ENCODE data around the gene SMG6.

SMG6 gene

GRCh38 chr17:2158396-2158780 lies 145.2 kb downstream of the SMG6 start:
- H2BK5ac ChIP-seq (ENCODE audit: low read depth, low read length, poor library complexity, severe bottlenecking) = no peak overlapping the region
- peaks cover 16% of the 10 kb centered on the region for H3K79me1 ChIP-seq (replicated peaks; ENCODE audit: low read length, poor library complexity, severe bottlenecking)
- no peaks in the 10 kb centered on the region for H3K27me3 ChIP-seq (ENCODE audit: control insufficient read depth in 1 of 2, insufficient read depth in 1 of 2, low read length in 2 of 2)
- WGBS = 98% methylated on average over 6 of the region's 7 CpGs
- no peak overlapping the region for H2AK5ac ChIP-seq (ENCODE audit: low read length, severe bottlenecking)
- peak overlapping the region; percentile 75 to 93 for H3K18ac ChIP-seq (ENCODE audit: low read depth in 1 of 2, low read length in 2 of 2)
- H3K4ac ChIP-seq (ENCODE audit: low read depth in 1 of 2, low read length in 2 of 2) = peak overlapping the region in 1 of 2 experiments; percentile 84
- H4K8ac ChIP-seq (ENCODE audit: low read length) = peak overlapping the region; percentile 77
- no peaks in the 10 kb centered on the region for H3K9me3 ChIP-seq (ENCODE audit: control insufficient read depth, low read length)
- H2AFZ ChIP-seq (ENCODE audit: low read depth, low read length) = no peak overlapping the region
- no peak overlapping the region for H3K14ac ChIP-seq (ENCODE audit: low read length in 2 of 2)
- H3K9ac ChIP-seq (ENCODE audit: low read length) = peak overlapping the region; percentile 30
- peaks cover 15 to 47% of the 10 kb centered on the region in 2 experiments for H3K36me3 ChIP-seq (ENCODE audit: control insufficient read depth in 1 of 2, insufficient read depth in 2 of 2, low read depth in 1 of 2, low read length in 2 of 2)
- no peak overlapping the region for H3K4me3 ChIP-seq (ENCODE audit: insufficient read depth in 1 of 2, low read depth in 1 of 2, low read length in 2 of 2)
- no peak overlapping the region for H3K27ac ChIP-seq (ENCODE audit: low read length, poor library complexity, severe bottlenecking)
- peak overlapping the region; percentile 83 for H4K91ac ChIP-seq (ENCODE audit: low read length)
- H2BK15ac ChIP-seq (ENCODE audit: low read depth, poor library complexity, severe bottlenecking) = no peak overlapping the region
- no peak overlapping the region for H3K4me2 ChIP-seq (ENCODE audit: low read length, poor library complexity, severe bottlenecking)
- no peak overlapping the region for H2BK120ac ChIP-seq (ENCODE audit: low read depth, low read length)
- peaks cover 3% of the 10 kb centered on the region for H3K4me1 ChIP-seq (ENCODE audit: control insufficient read depth, insufficient read depth, low read depth, low read length)
- no peak overlapping the region for H3K23ac ChIP-seq (ENCODE audit: low read length in 2 of 2)
- no peak for DNase-seq
- H2BK12ac ChIP-seq (ENCODE audit: low read length in 2 of 2) = peak overlapping the region; percentile 49 to 59

- Histone ChIP-seq H4K8ac (ENCODE audit: low read length) (no peak overlapping the region), H3K27ac (ENCODE audit: low read length, poor library complexity, severe bottlenecking) (no peak overlapping the region)
- 63% methylated on average over 2 of the region's 3 CpGs for WGBS
Observed at GRCh38 chr17:2157675-2158395, 145.8 kb downstream of the SMG6 start.

GRCh38 chr17:2157081-2157480 lies 146.5 kb downstream of the SMG6 start:
- peak overlapping the region; percentile 18 to 59 for H2BK12ac ChIP-seq (ENCODE audit: low read length in 2 of 2)

More at GRCh38 chr17:2157675-2158395, 145.8 kb downstream of the SMG6 start:
- peaks cover 16% of the 10 kb centered on the region for H3K79me1 ChIP-seq (replicated peaks; ENCODE audit: low read length, poor library complexity, severe bottlenecking)
- H3K9ac ChIP-seq (ENCODE audit: low read length) = peak overlapping the region; percentile 47
- no peak overlapping the region for H3K23ac ChIP-seq (ENCODE audit: low read length in 2 of 2)
- H2BK5ac ChIP-seq (ENCODE audit: low read depth, low read length, poor library complexity, severe bottlenecking) = no peak overlapping the region
- no peak overlapping the region for H3K4me2 ChIP-seq (ENCODE audit: low read length, poor library complexity, severe bottlenecking)
- H4K91ac ChIP-seq (ENCODE audit: low read length) = no peak overlapping the region
- H3K4me3 ChIP-seq (ENCODE audit: insufficient read depth in 1 of 2, low read depth in 1 of 2, low read length in 2 of 2) = peak overlapping the region in 1 of 2 experiments; percentile 10
- H3K9me3 ChIP-seq (ENCODE audit: control insufficient read depth, low read length) = no peaks in the 10 kb centered on the region
- no peak overlapping the region for H2AFZ ChIP-seq (ENCODE audit: low read depth, low read length)
- peak; percentile 97 for DNase-seq
- peak overlapping the region in 1 of 2 experiments; percentile 85 for H3K4ac ChIP-seq (ENCODE audit: low read depth in 1 of 2, low read length in 2 of 2)
- H2AK5ac ChIP-seq (ENCODE audit: low read length, severe bottlenecking) = no peak overlapping the region
- H3K4me1 ChIP-seq (ENCODE audit: control insufficient read depth, insufficient read depth, low read depth, low read length) = peaks cover 3% of the 10 kb centered on the region
- peak overlapping the region in 1 of 2 experiments; percentile 18 for H2BK12ac ChIP-seq (ENCODE audit: low read length in 2 of 2)
- peak overlapping the region; percentile 67 for H2BK15ac ChIP-seq (ENCODE audit: low read depth, poor library complexity, severe bottlenecking)
- peak overlapping the region in 1 of 2 experiments; percentile 85 for H3K18ac ChIP-seq (ENCODE audit: low read depth in 1 of 2, low read length in 2 of 2)
- H3K14ac ChIP-seq (ENCODE audit: low read length in 2 of 2) = no peak overlapping the region
- H3K36me3 ChIP-seq (ENCODE audit: control insufficient read depth in 1 of 2, insufficient read depth in 2 of 2, low read depth in 1 of 2, low read length in 2 of 2) = peaks cover 16 to 47% of the 10 kb centered on the region in 2 experiments
- H3K27me3 ChIP-seq (ENCODE audit: control insufficient read depth in 1 of 2, insufficient read depth in 1 of 2, low read length in 2 of 2) = no peaks in the 10 kb centered on the region
- peak overlapping the region; percentile 49 for H2BK120ac ChIP-seq (ENCODE audit: low read depth, low read length)

GRCh38 chr17:2156666-2157065 lies 146.9 kb downstream of the SMG6 start:
- H3K27ac ChIP-seq (ENCODE audit: low read length, poor library complexity, severe bottlenecking) = no peak overlapping the region
- WGBS = 95% methylated on average over 7 of the region's 8 CpGs
- peaks cover 16 to 49% of the 10 kb centered on the region in 2 experiments for H3K36me3 ChIP-seq (ENCODE audit: control insufficient read depth in 1 of 2, insufficient read depth in 2 of 2, low read depth in 1 of 2, low read length in 2 of 2)
- H3K4me3 ChIP-seq (ENCODE audit: insufficient read depth in 1 of 2, low read depth in 1 of 2, low read length in 2 of 2) = no peak overlapping the region
- no peak overlapping the region for H3K23ac ChIP-seq (ENCODE audit: low read length in 2 of 2)
- H2AK5ac ChIP-seq (ENCODE audit: low read length, severe bottlenecking) = no peak overlapping the region
- no peak overlapping the region for H2AFZ ChIP-seq (ENCODE audit: low read depth, low read length)
- DNase-seq = no peak
- peak overlapping the region; percentile 78 for H4K8ac ChIP-seq (ENCODE audit: low read length)
- H2BK12ac ChIP-seq (ENCODE audit: low read length in 2 of 2) = peak overlapping the region; percentile 14 to 65
- H3K79me1 ChIP-seq (replicated peaks; ENCODE audit: low read length, poor library complexity, severe bottlenecking) = peaks cover 20% of the 10 kb centered on the region
- no peak overlapping the region for H3K4me2 ChIP-seq (ENCODE audit: low read length, poor library complexity, severe bottlenecking)
- H3K27me3 ChIP-seq (ENCODE audit: control insufficient read depth in 1 of 2, insufficient read depth in 1 of 2, low read length in 2 of 2) = no peaks in the 10 kb centered on the region
- H3K14ac ChIP-seq (ENCODE audit: low read length in 2 of 2) = peak overlapping the region in 1 of 2 experiments; percentile 55
- no peak overlapping the region for H4K91ac ChIP-seq (ENCODE audit: low read length)
- peak overlapping the region; percentile 47 for H3K9ac ChIP-seq (ENCODE audit: low read length)
- peak overlapping the region; percentile 20 to 76 for H3K4ac ChIP-seq (ENCODE audit: low read depth in 1 of 2, low read length in 2 of 2)
- peaks cover 3% of the 10 kb centered on the region for H3K4me1 ChIP-seq (ENCODE audit: control insufficient read depth, insufficient read depth, low read depth, low read length)
- H2BK5ac ChIP-seq (ENCODE audit: low read depth, low read length, poor library complexity, severe bottlenecking) = no peak overlapping the region
- no peak overlapping the region for H2BK15ac ChIP-seq (ENCODE audit: low read depth, poor library complexity, severe bottlenecking)
- H3K18ac ChIP-seq (ENCODE audit: low read depth in 1 of 2, low read length in 2 of 2) = peak overlapping the region; percentile 68 to 85
- H2BK120ac ChIP-seq (ENCODE audit: low read depth, low read length) = peak overlapping the region; percentile 52
- H3K9me3 ChIP-seq (ENCODE audit: control insufficient read depth, low read length) = no peaks in the 10 kb centered on the region

More at GRCh38 chr17:2157081-2157480, 146.5 kb downstream of the SMG6 start:
- H3K27me3 ChIP-seq (ENCODE audit: control insufficient read depth in 1 of 2, insufficient read depth in 1 of 2, low read length in 2 of 2) = no peaks in the 10 kb centered on the region
- H3K4me3 ChIP-seq (ENCODE audit: insufficient read depth in 1 of 2, low read depth in 1 of 2, low read length in 2 of 2) = peak overlapping the region in 1 of 2 experiments; percentile 10
- no peak overlapping the region for H2BK15ac ChIP-seq (ENCODE audit: low read depth, poor library complexity, severe bottlenecking)
- H3K36me3 ChIP-seq (ENCODE audit: control insufficient read depth in 1 of 2, insufficient read depth in 2 of 2, low read depth in 1 of 2, low read length in 2 of 2) = peaks cover 16 to 49% of the 10 kb centered on the region in 2 experiments
- H3K27ac ChIP-seq (ENCODE audit: low read length, poor library complexity, severe bottlenecking) = no peak overlapping the region
- H3K4ac ChIP-seq (ENCODE audit: low read depth in 1 of 2, low read length in 2 of 2) = peak overlapping the region; percentile 20 to 78
- peak overlapping the region; percentile 43 for H4K91ac ChIP-seq (ENCODE audit: low read length)
- no peaks in the 10 kb centered on the region for H3K9me3 ChIP-seq (ENCODE audit: control insufficient read depth, low read length)
- H3K4me2 ChIP-seq (ENCODE audit: low read length, poor library complexity, severe bottlenecking) = no peak overlapping the region
- no peak overlapping the region for H2BK5ac ChIP-seq (ENCODE audit: low read depth, low read length, poor library complexity, severe bottlenecking)
- peak; percentile 83 for DNase-seq
- WGBS = 60% methylated on average over 4 of the region's 4 CpGs
- peaks cover 16% of the 10 kb centered on the region for H3K79me1 ChIP-seq (replicated peaks; ENCODE audit: low read length, poor library complexity, severe bottlenecking)
- H2AK5ac ChIP-seq (ENCODE audit: low read length, severe bottlenecking) = no peak overlapping the region
- peaks cover 3% of the 10 kb centered on the region for H3K4me1 ChIP-seq (ENCODE audit: control insufficient read depth, insufficient read depth, low read depth, low read length)
- peak overlapping the region; percentile 78 for H4K8ac ChIP-seq (ENCODE audit: low read length)
- H2BK120ac ChIP-seq (ENCODE audit: low read depth, low read length) = no peak overlapping the region
- peak overlapping the region; percentile 71 to 85 for H3K18ac ChIP-seq (ENCODE audit: low read depth in 1 of 2, low read length in 2 of 2)
- no peak overlapping the region for H3K23ac ChIP-seq (ENCODE audit: low read length in 2 of 2)
- H3K14ac ChIP-seq (ENCODE audit: low read length in 2 of 2) = no peak overlapping the region
- no peak overlapping the region for H2AFZ ChIP-seq (ENCODE audit: low read depth, low read length)
- peak overlapping the region; percentile 47 for H3K9ac ChIP-seq (ENCODE audit: low read length)
